ENCODE data around the gene GLP2R.

Gene GLP2R

DNA sequence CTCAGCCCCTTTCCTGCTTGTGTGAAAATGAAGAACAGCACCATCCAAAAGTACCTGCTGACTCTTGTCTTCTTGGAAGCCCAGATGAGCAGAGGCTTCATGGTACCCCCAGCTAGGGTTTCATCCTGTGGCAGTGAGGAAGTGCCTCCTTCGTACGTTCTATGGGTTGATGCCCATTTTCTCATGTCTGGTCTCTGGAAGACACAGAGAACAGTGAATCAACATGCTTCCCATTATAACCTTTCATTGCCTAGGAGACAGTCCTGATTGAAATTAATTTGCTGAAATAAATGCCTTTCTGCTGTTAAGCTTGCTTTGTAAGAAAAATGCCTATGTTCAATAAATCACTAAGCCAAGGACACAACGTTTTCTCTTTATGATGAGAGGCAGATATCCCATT, 42.8 kb downstream of the GLP2R start:
- TF ChIP-seq SIN3A (IDR thresholded peaks at IDR 0.05; ENCODE audit: borderline replicate concordance, insufficient read depth, low read length) = no peak
- no peak for TF ChIP-seq FOXP2 (optimal IDR thresholded peaks at IDR 0.05; ENCODE audit: borderline replicate concordance, extremely low read depth, extremely low read length, insufficient read depth)
- TF ChIP-seq, protein P1, sequence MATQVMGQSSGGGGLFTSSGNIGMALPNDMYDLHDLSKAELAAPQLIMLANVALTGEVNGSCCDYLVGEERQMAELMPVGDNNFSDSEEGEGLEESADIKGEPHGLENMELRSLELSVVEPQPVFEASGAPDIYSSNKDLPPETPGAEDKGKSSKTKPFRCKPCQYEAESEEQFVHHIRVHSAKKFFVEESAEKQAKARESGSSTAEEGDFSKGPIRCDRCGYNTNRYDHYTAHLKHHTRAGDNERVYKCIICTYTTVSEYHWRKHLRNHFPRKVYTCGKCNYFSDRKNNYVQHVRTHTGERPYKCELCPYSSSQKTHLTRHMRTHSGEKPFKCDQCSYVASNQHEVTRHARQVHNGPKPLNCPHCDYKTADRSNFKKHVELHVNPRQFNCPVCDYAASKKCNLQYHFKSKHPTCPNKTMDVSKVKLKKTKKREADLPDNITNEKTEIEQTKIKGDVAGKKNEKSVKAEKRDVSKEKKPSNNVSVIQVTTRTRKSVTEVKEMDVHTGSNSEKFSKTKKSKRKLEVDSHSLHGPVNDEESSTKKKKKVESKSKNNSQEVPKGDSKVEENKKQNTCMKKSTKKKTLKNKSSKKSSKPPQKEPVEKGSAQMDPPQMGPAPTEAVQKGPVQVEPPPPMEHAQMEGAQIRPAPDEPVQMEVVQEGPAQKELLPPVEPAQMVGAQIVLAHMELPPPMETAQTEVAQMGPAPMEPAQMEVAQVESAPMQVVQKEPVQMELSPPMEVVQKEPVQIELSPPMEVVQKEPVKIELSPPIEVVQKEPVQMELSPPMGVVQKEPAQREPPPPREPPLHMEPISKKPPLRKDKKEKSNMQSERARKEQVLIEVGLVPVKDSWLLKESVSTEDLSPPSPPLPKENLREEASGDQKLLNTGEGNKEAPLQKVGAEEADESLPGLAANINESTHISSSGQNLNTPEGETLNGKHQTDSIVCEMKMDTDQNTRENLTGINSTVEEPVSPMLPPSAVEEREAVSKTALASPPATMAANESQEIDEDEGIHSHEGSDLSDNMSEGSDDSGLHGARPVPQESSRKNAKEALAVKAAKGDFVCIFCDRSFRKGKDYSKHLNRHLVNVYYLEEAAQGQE (IDR thresholded peaks at IDR 0.05; ENCODE audit: insufficient read depth in 1 of 2, low read depth in 2 of 2, low read length in 2 of 2) = no peak
- TF ChIP-seq TAF1 (IDR thresholded peaks at IDR 0.05; ENCODE audit: borderline replicate concordance, insufficient read depth, low read length) = no peak
- TF ChIP-seq POLR2AphosphoS5 (IDR thresholded peaks at IDR 0.05; ENCODE audit: low read depth, low read length) = no peak

DNA sequence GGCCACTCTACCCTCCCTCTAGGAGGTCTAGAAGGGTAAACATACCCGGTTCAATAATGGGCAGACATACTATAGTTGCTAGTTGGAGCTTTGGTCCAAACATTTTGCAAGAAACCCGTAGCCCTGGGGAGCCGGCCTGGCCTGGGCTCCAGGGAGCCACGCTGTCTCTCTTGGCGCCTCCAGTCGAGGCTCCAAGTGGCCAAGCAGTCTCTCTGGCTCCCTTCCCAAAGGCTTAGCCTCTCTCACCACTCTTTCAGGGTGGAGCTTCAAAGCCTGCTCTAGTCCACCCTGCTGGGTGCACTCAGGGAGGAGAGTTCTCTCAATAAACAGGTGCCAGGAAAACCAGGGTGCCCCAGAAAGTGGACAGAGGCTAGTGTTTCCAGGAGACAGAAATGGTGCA, 47.1 kb downstream of the GLP2R start:
- no peak for TF ChIP-seq TAF1 (IDR thresholded peaks at IDR 0.05; ENCODE audit: borderline replicate concordance, insufficient read depth, low read length)
- no peak for TF ChIP-seq POLR2AphosphoS5 (IDR thresholded peaks at IDR 0.05; ENCODE audit: low read depth, low read length)
- TF ChIP-seq SIN3A (IDR thresholded peaks at IDR 0.05; ENCODE audit: borderline replicate concordance, insufficient read depth, low read length) = no peak

DNA sequence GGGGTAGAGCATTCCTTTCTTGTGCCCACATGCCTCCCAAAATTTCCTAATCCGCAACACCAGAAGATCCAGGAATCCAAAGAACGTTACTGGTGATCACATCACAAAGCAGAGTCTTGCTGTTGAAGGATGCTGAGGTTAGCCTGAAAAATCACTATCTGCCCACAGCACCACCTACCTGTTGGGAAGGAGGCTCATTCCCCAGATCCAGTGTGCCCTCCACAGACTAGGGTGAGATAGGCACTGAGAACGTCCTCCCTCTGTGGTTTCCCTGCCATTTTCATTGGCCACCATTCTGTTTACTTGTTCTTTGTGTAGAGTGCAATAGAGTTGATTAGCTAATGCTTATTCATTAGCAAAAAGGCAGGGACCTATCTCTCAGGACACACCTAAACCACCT, 49.0 kb downstream of the GLP2R start:
- TF ChIP-seq SIN3A (IDR thresholded peaks at IDR 0.05; ENCODE audit: borderline replicate concordance, insufficient read depth, low read length) = no peak
- no peak for TF ChIP-seq POLR2AphosphoS5 (IDR thresholded peaks at IDR 0.05; ENCODE audit: low read depth, low read length)

DNA sequence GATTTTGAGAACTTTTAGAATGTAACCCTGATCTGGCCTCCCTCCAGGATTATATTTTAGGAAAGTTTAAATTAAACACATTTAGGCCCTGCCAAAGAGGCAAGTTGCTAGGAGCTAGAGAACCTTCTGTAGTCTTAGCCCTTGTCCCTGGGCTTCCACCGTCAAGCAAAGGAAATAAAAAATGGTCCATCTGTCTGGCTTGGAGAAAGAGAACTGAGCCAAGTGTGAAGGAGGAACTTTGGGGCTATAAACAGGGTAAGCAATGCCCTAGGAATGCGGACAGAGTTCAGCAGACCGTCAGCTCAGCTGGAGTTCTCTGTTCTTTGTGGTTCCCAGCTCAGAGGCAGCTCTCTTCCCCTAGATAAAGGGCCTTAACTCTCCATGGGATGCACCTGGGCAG, 49.7 kb downstream of the GLP2R start:
- TF ChIP-seq FOXP2 (optimal IDR thresholded peaks at IDR 0.05; ENCODE audit: borderline replicate concordance, extremely low read depth, extremely low read length, insufficient read depth) = no peak
- TF ChIP-seq POLR2AphosphoS5 (IDR thresholded peaks at IDR 0.05; ENCODE audit: low read depth, low read length) = no peak
- TF ChIP-seq, protein P1 (IDR thresholded peaks at IDR 0.05; ENCODE audit: insufficient read depth in 1 of 2, low read depth in 2 of 2, low read length in 2 of 2) = no peak
- no peak for TF ChIP-seq SIN3A (IDR thresholded peaks at IDR 0.05; ENCODE audit: borderline replicate concordance, insufficient read depth, low read length)
- no peak for TF ChIP-seq TAF1 (IDR thresholded peaks at IDR 0.05; ENCODE audit: borderline replicate concordance, insufficient read depth, low read length)

DNA sequence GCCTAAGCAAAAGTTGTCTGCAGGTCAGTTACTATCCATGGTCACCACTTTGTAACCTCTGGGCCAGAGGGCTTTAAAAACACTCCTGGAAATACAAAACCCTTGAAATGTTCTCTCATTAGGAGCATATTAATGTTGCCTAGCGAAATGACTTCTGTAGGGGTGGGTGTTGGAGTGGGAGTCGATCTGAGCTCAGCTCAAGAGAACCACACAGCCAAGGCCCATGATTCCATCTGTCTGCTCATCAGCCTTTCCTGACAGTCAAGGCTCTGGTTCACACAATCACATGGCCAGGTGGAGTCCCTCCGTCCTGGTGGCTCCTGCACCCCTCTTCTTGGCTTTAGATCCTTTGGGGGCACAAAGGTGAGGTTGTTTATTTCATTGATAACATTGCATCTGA, 52.6 kb downstream of the GLP2R start:
- TF ChIP-seq, protein P1 (IDR thresholded peaks at IDR 0.05; ENCODE audit: insufficient read depth in 1 of 2, low read depth in 2 of 2, low read length in 2 of 2) = no peak
- TF ChIP-seq SIN3A (IDR thresholded peaks at IDR 0.05; ENCODE audit: borderline replicate concordance, insufficient read depth, low read length) (no peak), POLR2AphosphoS5 (IDR thresholded peaks at IDR 0.05; ENCODE audit: low read depth, low read length) (no peak), TAF1 (IDR thresholded peaks at IDR 0.05; ENCODE audit: borderline replicate concordance, insufficient read depth, low read length) (no peak), FOXP2 (optimal IDR thresholded peaks at IDR 0.05; ENCODE audit: borderline replicate concordance, extremely low read depth, extremely low read length, insufficient read depth) (no peak)

DNA sequence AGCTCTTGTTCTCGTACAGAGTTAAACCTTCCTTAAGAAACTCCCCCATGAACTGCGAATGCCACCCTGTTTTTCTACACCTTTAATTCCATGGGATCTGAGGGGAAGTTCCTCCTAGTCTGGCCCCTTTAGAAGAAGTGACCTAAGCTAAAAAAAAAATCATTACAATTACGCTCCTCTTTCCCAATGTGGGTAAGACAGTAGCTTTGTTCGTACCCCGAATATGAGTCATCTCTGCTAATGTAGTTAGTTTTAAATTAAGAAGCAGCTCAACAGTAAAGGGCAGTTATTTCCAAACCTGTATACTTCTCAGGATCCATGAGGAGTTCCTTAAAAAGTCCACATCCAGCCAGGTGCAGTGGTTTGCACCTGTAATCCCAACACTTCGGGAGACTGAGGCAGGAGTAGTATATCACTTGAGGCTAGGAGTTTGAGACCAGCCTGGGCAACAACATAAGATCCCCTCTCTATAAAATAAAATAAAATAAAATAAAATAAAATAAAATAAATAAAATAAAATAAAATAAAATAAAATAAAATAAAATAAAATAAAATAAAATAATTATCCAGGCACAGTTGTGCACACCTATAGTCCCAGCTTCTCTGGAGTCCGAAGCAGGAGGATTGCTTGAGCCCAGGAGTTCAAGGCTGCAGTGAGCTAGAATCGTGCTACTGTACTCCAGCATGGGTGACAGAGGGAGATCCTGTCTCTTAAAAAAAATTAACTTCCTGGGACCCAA, 53.2 kb downstream of the GLP2R start:
- TF ChIP-seq, protein P1 (IDR thresholded peaks at IDR 0.05; ENCODE audit: insufficient read depth in 1 of 2, low read depth in 2 of 2, low read length in 2 of 2) = no peak
- TF ChIP-seq TAF1 (IDR thresholded peaks at IDR 0.05; ENCODE audit: borderline replicate concordance, insufficient read depth, low read length) = no peak

Measured in PFSK-1 (cell line).